ENCODE measurements around the gene MGAT3.

GRCh38 chr22:39452740-39453040 is 4.1 kb upstream of the MGAT3 start:
- TF ChIP-seq CTCF (IDR thresholded peaks at IDR 0.05) (no peak), POLR2A (IDR thresholded peaks at IDR 0.05) (no peak)
